Fibroblast of skin of left quadriceps (primary cell): ENCODE measurements around the gene RAB9B.
"Not testable (repeated sequence)": the region's sequence is repeated elsewhere in the genome, so short reads cannot be mapped to it uniquely, and the experiment has no call there.

Experiments
- DNase-seq, 2 experiments: peaks; one replicate each; pipeline ENCODE4 v3.0.0-alpha.2; 2013; ENCODE audit warnings: low read depth in 2 of 2

Gene RAB9B, protein sequence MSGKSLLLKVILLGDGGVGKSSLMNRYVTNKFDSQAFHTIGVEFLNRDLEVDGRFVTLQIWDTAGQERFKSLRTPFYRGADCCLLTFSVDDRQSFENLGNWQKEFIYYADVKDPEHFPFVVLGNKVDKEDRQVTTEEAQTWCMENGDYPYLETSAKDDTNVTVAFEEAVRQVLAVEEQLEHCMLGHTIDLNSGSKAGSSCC

DNA sequence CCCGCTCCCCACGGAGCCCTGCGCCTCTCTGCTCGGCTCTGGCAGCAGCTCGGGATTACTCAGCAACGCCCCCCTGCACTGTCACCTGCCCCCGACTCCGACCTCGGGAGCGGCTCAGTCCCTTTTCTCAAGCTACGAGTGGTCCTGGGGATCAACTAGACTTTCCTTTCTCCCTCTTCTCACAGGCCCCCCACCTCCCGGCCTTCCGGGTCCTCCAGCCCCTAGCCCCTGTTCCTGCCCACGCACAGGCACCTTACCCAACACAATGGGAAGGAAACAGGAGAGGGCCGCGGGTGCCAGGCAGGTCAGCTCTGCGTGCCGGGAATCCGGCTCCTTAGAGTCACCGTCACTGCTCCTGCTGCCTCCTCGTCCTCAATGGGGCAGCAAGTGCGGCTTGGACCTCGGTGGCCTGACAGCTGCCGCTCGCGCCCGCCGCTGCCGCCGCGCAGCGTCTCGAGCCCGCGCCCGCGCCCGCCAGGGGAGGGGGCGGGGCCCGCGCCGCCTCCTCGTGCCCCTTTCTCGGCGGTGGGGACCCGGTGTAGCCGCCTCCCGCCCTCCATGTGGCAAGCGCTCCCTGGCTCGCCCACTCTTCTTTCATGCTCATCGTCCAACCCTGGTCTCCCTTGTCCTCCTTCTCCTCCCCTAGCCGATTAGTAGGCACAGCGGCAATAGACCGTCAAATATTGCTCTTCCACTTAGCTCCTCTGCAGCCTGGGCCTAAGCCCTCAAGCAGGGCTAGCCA, at the start of gene RAB9B:
TSS of gene RAB9B (minus strand) at position 455 of the 742 bp plus-strand sequence. CDS start 6,473 bp downstream, outside the sequence.
- no peak for DNase-seq

DNA sequence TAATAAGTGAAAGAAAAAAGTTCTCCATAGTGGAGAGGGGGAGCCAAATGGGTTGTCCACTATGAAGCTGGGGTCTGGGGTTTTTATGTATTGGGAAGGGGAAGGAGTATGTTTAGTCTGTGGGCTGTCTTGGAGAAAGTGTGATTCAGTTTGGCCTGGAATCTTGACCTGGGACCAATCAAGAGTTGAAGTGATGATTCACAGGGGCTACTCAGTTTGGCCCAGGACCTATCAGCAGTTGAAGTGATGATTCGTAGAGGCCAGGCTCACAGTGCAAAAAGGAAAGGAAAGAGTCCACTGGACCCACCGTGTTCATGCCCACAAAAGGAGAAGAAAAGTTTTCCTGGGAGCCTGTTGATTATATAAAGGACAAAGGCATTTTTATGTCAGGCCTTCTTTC, 47.3 kb upstream of the RAB9B start:
- DNase-seq: peak in 1 of 2 experiments; percentile 1

DNA sequence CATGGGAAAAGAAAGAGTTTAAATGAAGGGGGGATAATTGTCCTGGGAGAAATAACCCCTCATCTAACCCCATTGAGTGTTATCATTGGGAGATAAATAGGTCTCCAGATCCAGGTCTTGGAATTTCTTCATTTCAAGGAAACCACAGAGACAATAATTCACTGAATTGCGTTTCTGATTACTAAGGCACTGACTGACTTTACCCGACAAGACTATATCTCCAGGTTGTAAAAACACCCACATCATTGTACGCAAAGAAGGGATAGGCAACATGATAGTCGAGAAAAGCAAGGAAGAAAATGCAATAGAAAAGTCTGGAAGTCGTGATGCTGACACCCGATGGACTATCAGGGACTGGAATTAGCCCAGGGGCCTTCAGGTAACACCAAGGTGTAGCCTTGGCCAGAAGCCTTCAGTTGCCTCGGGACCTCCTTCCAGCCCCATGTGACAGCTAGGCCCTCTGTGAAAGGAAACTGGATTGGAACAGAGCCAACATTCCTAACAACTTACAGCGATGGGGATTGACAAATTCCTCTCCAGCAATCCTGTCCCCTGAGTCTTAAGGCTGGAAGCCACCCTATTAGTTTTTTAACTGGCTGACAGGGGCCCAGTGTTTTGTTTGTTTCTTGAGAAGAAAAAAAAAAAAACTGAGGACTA, 46.5 kb upstream of the RAB9B start:
- peak; percentile 34 to 40 for DNase-seq

DNA sequence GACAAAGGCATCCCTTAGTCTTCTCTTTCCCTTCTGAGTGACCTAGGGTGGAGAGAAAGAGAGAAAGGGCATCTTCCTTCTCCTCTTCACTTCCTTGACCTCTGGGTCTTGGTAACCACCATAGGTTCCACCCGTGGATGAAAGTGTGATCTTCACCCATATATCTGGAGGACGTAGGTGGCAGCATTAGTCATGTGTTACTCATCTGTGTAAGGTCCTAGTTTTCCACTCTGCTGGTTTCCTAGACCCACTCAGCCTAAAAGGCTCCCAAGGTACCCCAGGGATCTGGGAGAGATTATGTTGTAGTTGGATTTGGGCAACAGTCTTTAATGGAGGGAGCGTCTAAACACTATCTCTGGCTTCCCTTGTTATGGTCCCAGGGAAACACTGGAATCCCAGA, 45.5 kb upstream of the RAB9B start:
- no peak for DNase-seq

DNA sequence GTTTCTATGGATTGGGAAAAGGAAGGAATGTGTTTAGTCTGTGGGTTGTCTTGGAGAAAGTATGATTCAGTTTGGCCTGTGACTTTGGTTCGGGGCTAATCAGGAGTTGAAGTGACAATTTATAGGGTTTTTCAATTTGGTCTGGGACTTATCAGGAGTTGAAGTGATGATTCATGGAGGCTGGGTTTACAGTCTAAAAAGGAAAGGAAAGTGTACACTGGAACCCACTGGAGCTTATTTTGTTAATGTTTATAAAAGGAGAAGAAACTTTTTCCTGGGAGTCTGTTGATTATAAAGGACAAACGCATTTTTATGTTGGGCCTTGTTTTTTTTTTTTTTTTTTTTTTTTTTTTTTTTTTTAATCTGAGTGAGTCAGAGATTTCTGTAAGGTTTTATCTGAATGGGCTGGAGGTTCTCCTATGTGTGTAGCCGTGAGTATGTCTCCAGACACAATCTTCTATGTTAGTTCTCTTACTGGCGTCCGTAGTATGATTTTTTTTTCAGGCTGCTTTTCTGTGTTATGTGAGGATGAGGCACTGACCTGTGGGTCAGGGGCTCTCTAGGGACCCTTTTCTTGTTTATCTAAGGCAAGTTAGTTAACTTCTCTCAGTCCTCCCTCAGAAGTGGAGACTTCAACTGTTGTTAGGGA, 33.0 kb upstream of the RAB9B start:
- DNase-seq: no peak

DNA sequence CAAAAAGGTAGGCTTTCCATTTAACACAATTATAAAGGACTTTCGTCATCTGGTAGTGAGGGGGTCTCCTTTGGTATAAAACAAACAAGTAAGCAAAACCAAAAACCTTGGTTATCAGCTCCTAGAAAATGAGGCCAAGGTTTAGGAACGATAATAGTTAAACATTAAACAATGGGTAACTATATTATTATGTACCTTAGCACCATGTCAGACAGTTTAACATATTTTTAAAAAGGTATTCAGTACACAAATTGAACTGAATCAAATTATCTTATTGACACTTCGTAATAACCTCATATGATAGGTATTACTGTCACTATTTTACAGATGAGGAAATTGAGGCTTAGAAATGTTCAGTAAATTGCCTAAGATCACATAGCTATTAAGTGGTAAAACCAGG, 32.1 kb upstream of the RAB9B start:
- DNase-seq: no peak

DNA sequence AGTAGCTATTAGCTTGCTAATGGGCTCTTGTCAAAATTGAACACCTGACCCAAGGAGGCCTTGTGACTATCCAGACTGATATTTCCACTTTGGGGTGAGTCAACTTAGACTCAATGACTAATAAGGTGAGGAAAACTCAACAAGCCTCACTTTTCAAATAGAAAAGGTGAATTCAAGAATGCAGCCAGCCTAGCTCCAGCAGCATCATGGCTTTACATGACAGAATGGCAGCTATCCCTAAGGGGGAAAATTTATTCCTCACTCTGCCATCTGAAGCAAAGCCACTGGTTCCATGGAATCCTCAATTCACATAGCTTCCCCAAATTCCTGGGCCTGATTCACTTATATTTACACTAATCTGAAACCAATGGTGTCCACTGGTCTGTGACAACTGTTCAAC, 29.1 kb upstream of the RAB9B start:
- DNase-seq: no peak

DNA sequence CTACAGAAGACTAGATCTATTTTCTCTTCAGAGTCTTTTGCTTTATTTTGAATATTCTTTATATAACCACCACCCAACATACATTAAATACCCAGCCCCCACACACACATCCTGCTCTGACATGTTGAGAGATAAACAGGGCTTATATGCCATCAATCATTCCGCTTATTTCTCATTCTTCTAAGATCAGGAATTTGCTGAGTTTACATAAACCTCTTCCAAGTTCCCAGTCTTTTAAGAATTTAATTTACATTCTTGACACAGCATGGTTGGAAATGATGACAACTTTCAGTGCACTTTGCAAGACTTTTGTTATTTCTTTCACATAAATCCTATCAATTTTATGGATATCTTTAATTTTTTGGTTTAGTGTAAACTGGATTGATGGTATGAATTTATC, 17.5 kb upstream of the RAB9B start:
- DNase-seq: no peak

DNA sequence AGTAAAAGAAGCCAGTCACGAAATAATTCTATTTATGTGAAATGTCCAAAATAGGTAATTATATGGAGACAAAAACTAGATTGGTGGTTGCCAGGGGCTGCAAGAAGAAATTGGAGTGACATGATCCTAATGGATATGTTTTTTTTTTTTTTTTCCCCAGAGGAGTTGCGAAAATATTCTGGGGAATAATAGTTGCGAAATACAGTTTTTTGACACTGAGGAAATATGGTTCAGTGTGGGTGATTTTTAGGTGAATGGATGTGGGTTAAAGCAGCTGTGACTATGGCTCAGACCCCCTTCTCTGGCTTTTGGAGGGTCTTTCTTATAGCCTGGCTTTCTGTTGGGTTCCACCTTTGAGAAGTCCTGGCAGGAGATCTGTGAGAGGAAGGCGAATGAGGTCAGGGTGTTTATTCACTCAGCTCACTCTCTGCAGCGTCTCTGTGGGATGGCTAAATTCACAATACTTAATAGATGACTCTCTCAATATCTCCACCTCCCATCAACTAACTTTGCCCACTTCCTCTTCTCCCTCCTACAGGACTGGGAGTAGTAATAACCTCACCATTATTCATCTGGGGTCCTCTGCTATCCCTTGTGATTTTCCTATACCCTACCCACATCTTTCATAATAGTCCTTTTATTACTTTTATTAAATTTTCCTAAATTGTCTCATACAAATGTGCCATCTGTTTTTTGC, 15.3 kb upstream of the RAB9B start:
- DNase-seq: no peak

DNA sequence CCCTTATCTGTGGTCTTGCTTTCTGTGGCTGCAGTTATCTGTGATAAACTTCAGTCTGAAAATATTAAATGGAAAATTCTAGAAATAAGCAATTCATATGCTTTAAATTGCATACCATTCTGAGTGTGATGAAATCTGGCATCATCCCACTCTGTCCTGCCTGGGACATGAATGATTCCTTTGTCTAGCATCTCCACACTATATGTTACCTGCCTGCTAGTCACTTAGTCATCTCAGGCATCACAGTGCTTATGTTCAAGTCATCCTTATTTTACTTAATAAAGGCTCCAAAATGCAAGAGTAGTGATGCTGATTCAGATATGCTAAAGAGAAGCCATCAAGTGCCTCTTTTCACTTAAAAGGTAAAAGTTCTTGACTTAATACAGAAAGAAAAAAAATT, 14.3 kb upstream of the RAB9B start:
- no peak for DNase-seq

DNA sequence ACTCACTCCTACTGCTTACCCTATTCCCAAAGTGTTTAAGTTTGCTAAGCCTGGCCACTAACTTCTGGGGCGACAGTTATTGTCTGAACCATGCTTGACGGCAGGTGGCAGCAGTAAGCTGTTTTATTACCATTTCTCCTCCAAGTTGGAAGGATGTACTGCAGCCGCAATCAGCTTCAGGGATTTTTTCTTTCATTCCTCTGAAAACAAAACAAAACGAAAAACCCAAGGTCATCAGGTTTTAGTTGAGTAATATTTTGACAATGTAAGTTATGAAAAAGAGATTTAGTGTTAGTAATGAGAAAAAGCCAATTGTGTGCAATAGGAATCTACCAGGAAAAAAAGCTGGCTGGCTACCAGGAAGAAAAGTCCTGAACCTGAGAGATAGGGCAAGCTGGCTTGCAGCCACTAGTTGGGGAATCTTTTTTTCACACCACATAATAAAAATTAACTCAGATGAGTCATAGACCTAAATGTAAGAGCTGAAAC, 13.2 kb upstream of the RAB9B start:
- peak; percentile 87 to 88 for DNase-seq

DNA sequence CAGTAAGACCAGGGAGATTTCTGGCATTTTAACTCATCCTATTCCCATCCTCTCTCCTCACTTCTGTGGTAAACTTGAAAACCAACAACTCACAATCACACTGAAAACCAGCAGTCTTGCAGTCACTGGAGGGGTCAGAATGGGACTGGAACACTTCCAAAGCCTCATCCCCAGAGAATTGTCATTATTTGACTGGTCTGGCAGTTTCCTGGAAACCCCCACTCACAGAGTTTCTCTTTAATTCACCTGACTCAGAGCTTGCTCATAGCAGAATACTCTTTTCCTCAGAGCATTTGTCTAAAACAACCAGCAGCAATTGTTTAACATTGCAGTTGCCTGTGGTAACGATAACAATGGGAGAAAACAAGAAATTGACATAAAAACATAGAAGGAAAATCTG, 7.3 kb upstream of the RAB9B start:
- no peak for DNase-seq

DNA sequence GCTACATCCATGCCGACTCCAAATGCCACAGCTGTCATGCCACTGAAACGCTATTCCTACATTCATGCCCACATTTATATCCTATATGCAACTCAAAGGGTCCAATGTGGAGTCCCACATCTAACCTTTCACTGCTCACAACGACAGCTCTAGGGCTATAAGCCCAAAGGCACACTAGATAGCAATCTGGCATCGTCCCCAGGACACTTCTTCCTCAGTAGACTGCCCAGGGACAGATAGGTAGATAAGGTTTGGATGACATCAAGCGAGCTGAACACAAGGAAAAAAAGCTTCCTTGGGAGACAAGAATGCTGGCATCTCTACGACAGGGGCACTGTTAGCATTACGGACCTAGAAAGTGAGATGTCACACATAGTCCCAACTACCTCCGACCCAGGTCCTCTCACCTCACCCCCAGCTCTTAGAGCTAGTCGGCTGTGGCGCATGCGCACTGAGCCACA, 685 bp downstream of the RAB9B start:
- no peak for DNase-seq

DNA sequence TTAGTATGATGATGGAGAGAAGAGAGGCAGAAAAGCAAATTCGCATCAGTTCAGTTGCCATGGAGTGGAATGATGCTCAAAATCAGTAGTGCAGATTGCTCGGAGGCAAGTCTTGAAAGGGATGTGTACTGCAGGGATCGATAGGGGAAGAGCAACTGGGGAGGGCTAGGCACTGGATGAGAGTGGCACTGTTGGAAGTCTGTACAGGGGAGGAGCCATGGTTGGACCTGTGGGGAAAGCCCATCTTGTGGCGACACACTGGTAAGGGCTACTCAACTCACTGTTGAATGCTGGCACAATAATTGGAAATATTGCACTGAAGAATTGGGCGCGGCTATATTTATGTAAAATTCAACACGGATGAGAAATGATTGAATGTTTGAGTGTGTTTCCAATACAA, 1.2 kb downstream of the RAB9B start:
- no peak for DNase-seq

DNA sequence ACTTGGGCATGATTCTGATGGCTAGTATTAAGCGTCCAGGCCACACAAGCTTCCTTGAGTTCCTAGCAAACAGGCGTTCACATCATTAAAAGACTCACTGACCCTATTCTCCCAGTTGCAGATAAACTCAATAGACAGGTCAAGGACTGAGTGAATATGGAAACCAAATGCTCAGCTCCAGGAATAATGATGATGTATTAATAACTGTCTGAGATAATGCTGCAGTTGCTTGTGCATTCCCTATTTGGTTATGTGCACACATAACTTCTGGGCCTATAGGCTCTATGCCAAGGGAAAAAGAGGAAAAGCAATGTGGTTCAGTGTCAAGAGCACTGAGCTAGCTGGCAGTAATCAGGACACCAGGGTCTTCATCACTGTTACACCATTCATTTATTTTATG, 3.5 kb downstream of the RAB9B start:
- no peak for DNase-seq

DNA sequence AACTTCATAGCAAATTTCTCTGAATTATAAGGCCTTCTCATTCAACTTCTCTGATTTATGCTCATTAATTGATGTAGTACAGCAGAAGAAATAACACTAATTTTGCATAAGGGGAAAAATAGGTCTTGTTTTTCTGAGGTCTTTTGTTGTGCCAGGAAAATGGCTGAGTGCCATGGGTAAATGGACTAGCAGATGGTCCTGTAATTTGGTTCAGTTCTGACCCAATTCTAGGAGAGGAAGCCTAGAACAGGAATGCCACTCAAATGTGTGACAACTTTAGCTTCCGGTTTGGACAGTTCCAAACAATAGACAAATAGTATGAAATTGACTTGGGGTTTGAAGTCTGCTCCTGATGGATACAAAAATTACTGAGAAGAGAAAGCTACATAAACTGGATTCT, 6.2 kb downstream of the RAB9B start:
- DNase-seq: no peak

DNA sequence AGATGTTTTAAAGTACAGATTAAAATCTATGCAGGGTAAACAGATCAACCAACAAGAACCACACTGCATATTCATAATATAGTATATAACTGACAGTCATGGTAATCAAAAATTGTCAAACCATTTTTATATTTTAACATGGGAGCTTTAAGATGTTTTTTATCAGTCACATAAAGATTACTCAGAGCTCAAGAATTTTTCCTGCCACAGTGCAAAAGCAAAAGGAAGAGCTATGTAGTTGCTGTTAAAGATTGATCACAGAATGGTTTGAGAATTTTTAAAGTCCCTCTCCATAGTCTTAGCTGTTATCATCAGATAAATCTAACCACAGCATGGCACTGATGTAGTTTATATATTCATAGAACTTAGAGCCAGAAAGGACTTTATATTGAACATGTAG, 8.5 kb downstream of the RAB9B start:
- no peak for DNase-seq

DNA sequence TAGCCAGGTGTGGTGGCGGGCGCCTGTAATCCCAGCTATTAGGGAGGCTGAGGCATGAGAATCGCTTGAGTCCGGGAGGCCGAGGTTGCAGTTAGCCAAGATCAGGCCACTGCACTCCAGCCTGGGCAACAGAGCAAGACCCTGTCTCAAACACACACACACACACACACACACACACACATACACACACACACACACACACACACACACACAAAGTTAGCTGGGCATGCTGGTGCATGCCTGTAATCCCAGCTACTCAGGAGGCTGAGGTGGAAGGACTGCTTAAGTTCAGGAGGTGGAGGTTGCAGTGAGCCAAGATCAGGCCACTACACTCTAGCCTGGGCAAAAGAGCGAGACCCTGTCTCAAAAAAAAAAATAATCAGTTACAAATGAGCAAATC, 11.3 kb downstream of the RAB9B start:
- not testable (repeated sequence) for DNase-seq

DNA sequence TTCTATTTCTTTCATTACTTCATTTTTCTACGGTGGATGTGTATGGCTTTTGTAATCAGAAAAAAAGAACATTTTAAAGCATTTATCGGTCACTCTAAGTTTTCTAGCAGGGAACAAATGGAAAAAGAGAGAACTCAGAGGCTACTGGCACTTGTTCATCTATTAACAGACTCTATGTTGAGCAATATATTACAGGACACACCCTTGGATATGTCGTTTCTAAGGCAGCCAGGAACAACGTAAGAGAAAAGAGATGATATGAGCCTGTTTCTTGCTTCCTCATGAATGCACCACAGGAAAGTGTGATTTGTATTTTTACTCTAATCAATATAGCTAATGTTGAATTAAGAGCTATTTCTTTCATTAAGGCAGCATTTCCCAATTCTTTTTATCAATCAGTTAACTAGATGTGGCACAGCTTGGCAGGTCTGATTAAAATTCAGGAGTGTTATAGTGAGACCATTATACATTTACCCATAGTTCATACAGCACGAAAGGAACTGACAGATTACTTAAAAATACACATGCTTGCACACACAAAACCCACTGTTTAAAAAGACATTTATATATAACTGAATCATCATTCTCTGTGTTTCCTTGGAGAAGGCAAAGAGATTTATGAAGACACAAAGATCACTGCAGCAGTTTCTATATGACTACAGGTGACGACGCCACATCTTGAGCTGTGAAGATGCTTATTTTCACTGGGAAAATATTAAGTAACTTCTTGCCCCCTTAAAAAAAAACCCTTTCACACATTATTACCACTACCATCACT, 13.0 kb downstream of the RAB9B start:
- no peak for DNase-seq

DNA sequence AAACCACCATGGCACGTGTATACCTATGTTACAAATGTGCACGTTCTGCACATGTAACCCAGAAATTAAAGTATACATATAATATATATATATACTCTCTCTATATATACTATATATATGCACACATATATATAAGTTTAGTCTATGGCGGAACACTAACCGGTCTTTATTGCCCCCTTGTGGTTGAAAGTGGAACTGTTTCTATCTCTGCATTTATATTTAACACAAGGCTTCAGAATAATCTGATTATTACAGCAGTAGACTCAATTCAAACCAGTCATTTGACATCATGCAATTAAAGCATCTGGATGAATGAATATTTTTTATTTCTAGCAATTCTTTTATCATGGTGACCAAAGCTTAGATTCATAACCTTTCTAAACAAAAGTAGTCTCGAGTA, 14.6 kb downstream of the RAB9B start:
- DNase-seq: no peak

DNA sequence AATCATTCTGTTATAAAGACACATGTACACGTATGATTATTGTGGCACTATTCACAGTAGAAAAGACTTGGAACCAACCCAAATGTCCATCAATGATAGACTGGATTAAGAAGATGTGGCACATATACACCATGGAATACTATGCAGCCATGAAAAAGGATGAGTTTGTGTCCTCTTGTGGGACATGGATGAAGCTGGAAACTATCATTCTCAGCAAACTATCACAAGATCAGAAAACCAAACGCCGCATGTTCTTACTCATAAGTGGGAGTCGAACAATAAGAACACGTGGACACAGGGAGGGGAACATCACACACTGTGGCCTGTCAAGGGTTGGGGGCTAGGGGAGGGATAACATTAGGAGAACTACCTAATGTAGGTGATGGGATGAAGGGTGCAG, 15.0 kb downstream of the RAB9B start:
- DNase-seq: not testable (repeated sequence)
